Non-pigmented ciliary epithelial cell (primary cell): ENCODE data around the gene MAS1L.
"Not testable (repeated sequence)": the region's sequence is repeated elsewhere in the genome, so short reads cannot be mapped to it uniquely, and the experiment has no call there.

ENCODE experiments used
- DNase-seq: peaks from one replicate; pipeline ENCODE4 v3.0.0-alpha.2; 2010; ENCODE audit warnings: low read depth

MAS1L gene

GRCh38 chr6:29483186-29483585, 4.6 kb downstream of the MAS1L start:
- DNase-seq, result no peak

GRCh38 chr6:29479560-29479959, 8.2 kb downstream of the MAS1L start:
- no peak for DNase-seq

DNA sequence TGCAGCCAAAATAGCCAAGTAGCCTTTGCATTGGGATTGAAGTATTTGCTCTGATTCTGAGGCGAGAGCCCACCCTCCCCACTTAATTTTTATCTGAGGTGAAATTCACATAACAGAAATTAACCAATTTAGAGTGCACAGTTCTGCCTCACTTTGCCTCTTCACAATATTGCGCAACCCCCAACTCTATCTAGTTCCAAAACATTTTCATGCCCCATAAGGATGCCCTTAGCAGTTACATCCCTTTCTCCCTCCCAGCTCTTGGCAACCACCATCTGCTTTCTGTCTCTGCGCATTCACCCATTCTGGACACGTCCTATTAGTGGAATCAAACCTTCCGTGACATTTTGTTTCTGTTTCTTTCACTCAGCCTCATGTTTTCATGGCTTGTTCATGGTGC, 9.0 kb downstream of the MAS1L start:
- no peak for DNase-seq

GRCh38 chr6:29477923-29478450, 9.8 kb downstream of the MAS1L start:
- DNase-seq, result no peak

DNA sequence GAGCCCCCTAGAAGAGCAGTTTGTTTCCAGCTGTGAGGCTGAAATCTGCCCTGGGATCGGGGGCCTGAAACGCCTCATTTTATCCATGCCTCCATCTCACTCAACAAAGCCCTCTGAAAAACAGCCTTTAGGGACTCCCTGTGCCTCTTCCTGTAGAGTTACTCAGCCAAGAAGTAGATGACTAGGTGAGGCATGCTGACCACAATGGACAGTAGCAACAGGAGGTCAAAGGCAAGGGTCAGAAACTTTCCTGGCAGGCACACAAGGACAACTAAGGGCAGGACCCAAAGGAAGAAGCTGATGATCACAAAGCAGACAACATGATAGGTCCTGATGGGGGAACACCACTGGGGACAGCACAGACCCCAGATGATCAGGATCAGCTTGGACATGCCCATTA, 12.8 kb downstream of the MAS1L start:
- DNase-seq, result no peak

DNA sequence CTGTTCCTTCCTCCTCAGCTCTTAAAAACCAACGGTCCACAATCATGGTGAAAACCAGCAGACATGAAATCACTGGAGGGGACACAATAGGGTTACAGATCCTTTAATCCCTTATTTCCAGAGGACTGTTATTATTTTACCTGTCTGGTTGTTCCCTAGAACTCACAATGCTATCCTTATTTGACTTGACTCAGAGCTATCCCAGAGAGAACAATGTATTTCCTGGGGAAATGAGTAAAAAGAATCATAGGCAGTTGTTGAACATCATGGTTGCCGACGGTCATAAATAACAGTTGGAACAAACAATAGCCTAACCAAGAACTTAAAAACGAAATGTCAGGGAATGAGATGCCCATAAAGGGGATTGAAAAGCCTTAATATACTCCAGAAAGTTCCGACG, 21.5 kb downstream of the MAS1L start:
- no peak for DNase-seq

GRCh38 chr6:29465801-29466200, 22.0 kb downstream of the MAS1L start:
- DNase-seq, result no peak

DNA sequence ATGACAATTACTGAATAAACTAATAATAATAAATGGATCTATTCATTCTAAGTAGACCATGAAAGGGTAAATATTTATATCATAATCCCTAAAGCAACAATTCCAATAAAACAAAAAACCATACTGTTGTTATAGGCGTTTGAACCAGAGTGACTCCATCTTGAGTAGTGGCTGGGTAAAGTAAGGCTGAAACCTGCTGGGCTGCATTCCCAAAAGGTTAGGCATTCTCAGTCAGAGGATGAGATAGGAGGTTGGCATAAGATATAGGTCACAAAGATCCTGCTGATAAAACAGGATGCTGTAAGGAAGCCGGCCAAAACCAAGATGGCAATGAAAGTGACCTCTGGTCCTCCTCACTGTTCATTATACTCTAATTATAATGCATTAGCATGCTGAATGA, 22.5 kb downstream of the MAS1L start:
- DNase-seq, result no peak

DNA sequence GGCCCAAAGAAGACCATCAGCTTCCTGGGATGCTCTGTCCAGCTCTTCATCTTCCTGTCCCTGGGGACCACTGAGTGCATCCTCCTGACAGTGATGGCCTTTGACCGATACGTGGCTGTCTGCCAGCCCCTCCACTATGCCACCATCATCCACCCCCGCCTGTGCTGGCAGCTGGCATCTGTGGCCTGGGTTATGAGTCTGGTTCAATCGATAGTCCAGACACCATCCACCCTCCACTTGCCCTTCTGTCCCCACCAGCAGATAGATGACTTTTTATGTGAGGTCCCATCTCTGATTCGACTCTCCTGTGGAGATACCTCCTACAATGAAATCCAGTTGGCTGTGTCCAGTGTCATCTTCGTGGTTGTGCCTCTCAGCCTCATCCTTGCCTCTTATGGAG, 25.7 kb downstream of the MAS1L start:
- no peak for DNase-seq

DNA sequence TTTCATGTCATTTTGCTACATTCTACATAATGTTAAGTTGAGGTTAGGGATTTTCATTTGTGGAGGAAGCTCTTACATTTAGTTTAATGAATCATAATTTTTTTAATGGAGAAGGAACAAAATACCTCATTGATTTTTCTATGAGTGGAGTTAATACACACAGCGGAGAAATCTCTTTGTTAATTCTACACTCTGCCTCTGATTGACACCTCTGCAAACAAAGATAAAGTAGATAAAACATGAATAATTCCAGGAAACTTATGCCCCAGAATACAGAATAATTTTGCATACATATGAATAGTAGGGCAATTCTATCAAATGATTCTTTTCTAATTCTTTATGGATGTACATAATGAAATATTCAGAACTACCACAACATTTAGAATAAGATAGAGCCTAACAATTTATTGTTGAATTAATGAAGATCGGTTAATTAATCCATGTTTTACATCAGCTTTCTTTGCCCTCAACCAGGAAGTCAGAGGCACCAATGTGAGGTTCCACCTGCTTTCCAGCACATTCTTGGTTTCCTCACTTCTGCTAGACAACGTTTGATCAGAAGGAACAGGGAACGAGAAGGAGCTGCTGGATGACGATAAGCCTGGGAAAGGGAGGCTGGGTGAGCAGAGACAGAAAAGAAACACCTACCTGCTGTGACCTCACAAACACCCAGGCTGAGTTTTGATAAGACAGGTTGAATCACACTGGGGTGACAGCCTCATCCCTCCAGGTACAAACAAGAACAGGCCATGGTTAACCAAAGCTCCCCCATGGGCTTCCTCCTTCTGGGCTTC, 26.5 kb downstream of the MAS1L start:
- no peak for DNase-seq

DNA sequence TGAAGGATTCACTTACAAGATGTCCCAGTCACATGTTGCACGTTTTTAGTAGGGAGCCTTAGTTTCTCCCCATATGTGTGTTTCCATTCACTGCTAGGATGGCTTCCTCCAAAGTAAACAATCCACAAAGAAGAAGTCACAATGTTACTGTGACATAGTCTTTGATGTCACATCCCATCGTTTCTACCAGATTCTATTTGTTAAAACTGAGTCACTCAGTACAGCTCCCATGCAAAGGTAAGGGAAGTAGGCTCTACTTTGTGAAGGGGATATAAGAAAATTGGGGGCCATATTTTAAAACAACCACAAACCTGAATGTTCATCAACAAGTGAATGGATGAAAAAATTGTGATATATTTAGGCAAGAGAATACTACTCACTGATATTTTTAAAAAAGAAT, 30.8 kb downstream of the MAS1L start, which contains the start of the genes OR11A1 and OR2H1:
Gene OR11A1, minus strand, starts transcription at position 101 of the 400 bp plus-strand sequence. CDS start 29,430 bp downstream, outside the sequence.
Gene OR2H1, plus strand, starts transcription at position 185 of the 400 bp plus-strand sequence. CDS start 4,615 bp downstream, outside the sequence.
- no peak for DNase-seq

- no peak for DNase-seq
Observed at GRCh38 chr6:29451471-29452193, 36.1 kb downstream of the MAS1L start.

DNA sequence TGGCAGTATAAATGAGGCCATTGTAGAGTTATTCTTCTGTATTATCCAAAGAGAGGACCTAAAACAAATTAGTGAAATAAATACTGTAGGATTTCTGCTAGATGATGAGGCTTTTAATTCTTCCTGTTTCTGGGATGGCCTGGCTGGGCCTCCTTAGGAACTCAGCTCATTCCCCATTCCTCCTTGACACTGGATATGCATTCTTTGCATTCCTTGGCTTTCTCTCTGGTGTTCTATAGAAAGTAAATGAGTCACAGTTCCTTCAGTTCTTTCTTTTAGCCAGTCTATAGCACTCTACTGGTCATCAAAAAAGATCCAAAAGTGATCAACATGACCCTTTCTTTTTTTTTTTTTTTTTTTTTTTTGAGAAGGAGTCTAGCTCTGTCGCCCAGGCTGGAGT, 40.1 kb downstream of the MAS1L start:
- DNase-seq, result no peak

GRCh38 chr6:29444031-29444430, 43.7 kb downstream of the MAS1L start:
- not testable (repeated sequence) for DNase-seq

- DNase-seq, result no peak
Observed at GRCh38 chr6:29442719-29443118, 45.0 kb downstream of the MAS1L start.

DNA sequence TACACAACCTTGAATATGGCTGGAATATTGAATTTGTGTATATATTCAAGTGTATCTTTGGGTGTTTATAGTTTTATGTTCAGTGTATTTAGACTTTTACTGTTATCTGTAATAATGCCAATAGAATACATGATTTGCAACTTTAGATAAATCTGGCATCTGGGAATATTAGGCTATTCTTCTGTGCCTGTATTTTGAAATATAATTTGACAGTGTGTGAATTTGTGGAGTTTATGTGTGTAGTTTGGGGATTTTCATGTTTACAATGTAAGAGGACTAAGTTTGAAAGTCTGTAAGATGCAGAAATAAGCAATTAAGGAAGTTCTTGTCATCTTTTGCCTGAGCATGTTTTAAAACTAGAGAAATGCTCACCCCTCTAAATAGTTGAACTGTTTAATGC, 48.8 kb downstream of the MAS1L start, which contains the start of gene OR10C1:
Gene OR10C1, plus strand, starts transcription at position 301 of the 400 bp plus-strand sequence. CDS start 710 bp downstream, outside the sequence.
- DNase-seq, result no peak

- not testable (repeated sequence) for DNase-seq
Observed at GRCh38 chr6:29436730-29437129, 51.0 kb downstream of the MAS1L start.
